ENCODE data around the gene HPN.

HPN gene

GRCh38 chr19:35068941-35069634 lies 27.6 kb downstream of the HPN start:
- no peak for ATAC-seq (ENCODE audit: insufficient read depth, low read depth)
- Histone ChIP-seq H3K4me1 (ENCODE audit: insufficient read depth, low read length) (no peaks in the 10 kb centered on the region), H3K79me2 (ENCODE audit: insufficient read depth, low read length) (no peaks in the 10 kb centered on the region), H3K4me3 (ENCODE audit: low read depth in 1 of 2, low read length in 2 of 2) (no peak overlapping the region), H3K9ac (ENCODE audit: low read depth, low read length) (no peak overlapping the region), H3K36me3 (ENCODE audit: insufficient read depth, low read length) (no peaks in the 10 kb centered on the region), H3K27ac (ENCODE audit: low read length) (no peak overlapping the region), H4K20me1 (ENCODE audit: insufficient read depth, low read length) (no peaks in the 10 kb centered on the region), H3K27me3 (ENCODE audit: insufficient read depth, low read length, poor library complexity) (no peaks in the 10 kb centered on the region), H3K9me3 (ENCODE audit: insufficient read depth, low read length, severe bottlenecking) (no peaks in the 10 kb centered on the region), H3K4me2 (ENCODE audit: insufficient read depth, low read length) (no peak overlapping the region), H2AFZ (ENCODE audit: low read depth, low read length) (no peak overlapping the region)
- TF ChIP-seq CTCF (IDR thresholded peaks at IDR 0.05; ENCODE audit: borderline replicate concordance, extremely low read depth, low read length, poor library complexity, severe bottlenecking) (no peak), EZH2 (IDR thresholded peaks at IDR 0.05; ENCODE audit: borderline replicate concordance, low read depth, low read length, severe bottlenecking) (no peak)
- DNase-seq: no peak

GRCh38 chr19:35069696-35070095 lies 28.2 kb downstream of the HPN start:
- no peak for DNase-seq
- no peak overlapping the region for H3K27ac ChIP-seq (ENCODE audit: low read length)
- H3K4me1 ChIP-seq (ENCODE audit: insufficient read depth, low read length): no peaks in the 10 kb centered on the region
- no peaks in the 10 kb centered on the region for H4K20me1 ChIP-seq (ENCODE audit: insufficient read depth, low read length)
- H3K9ac ChIP-seq (ENCODE audit: low read depth, low read length): no peak overlapping the region
- H3K27me3 ChIP-seq (ENCODE audit: insufficient read depth, low read length, poor library complexity): no peaks in the 10 kb centered on the region
- TF ChIP-seq CTCF (IDR thresholded peaks at IDR 0.05; ENCODE audit: borderline replicate concordance, extremely low read depth, low read length, poor library complexity, severe bottlenecking): no peak
- TF ChIP-seq EZH2 (IDR thresholded peaks at IDR 0.05; ENCODE audit: borderline replicate concordance, low read depth, low read length, severe bottlenecking): no peak
- H3K36me3 ChIP-seq (ENCODE audit: insufficient read depth, low read length): no peaks in the 10 kb centered on the region
- no peak overlapping the region for H3K4me3 ChIP-seq (ENCODE audit: low read depth in 1 of 2, low read length in 2 of 2)
- no peaks in the 10 kb centered on the region for H3K79me2 ChIP-seq (ENCODE audit: insufficient read depth, low read length)
- H3K9me3 ChIP-seq (ENCODE audit: insufficient read depth, low read length, severe bottlenecking): no peaks in the 10 kb centered on the region
- H3K4me2 ChIP-seq (ENCODE audit: insufficient read depth, low read length): no peak overlapping the region
- no peak for ATAC-seq (ENCODE audit: insufficient read depth, low read depth)
- H2AFZ ChIP-seq (ENCODE audit: low read depth, low read length): no peak overlapping the region

- DNase-seq (no peak), ATAC-seq (ENCODE audit: insufficient read depth, low read depth) (no peak)
- no peaks in the 10 kb centered on the region for H3K4me1 ChIP-seq (ENCODE audit: insufficient read depth, low read length)
- H3K27ac ChIP-seq (ENCODE audit: low read length): no peak overlapping the region
- no peak overlapping the region for H3K4me2 ChIP-seq (ENCODE audit: insufficient read depth, low read length)
- H3K9ac ChIP-seq (ENCODE audit: low read depth, low read length): no peak overlapping the region
- H3K36me3 ChIP-seq (ENCODE audit: insufficient read depth, low read length): no peaks in the 10 kb centered on the region
- H3K9me3 ChIP-seq (ENCODE audit: insufficient read depth, low read length, severe bottlenecking): no peaks in the 10 kb centered on the region
- H3K79me2 ChIP-seq (ENCODE audit: insufficient read depth, low read length): no peaks in the 10 kb centered on the region
- H4K20me1 ChIP-seq (ENCODE audit: insufficient read depth, low read length): no peaks in the 10 kb centered on the region
- TF ChIP-seq EZH2 (IDR thresholded peaks at IDR 0.05; ENCODE audit: borderline replicate concordance, low read depth, low read length, severe bottlenecking): no peak
- no peak for TF ChIP-seq CTCF (IDR thresholded peaks at IDR 0.05; ENCODE audit: borderline replicate concordance, extremely low read depth, low read length, poor library complexity, severe bottlenecking)
- H2AFZ ChIP-seq (ENCODE audit: low read depth, low read length): no peak overlapping the region
- H3K4me3 ChIP-seq (ENCODE audit: low read depth in 1 of 2, low read length in 2 of 2): no peak overlapping the region
- no peaks in the 10 kb centered on the region for H3K27me3 ChIP-seq (ENCODE audit: insufficient read depth, low read length, poor library complexity)
These were observed 28.9 kb downstream of the HPN start for GRCh38 chr19:35070471-35070870.

Measured in DND-41 (cell line).